HG03066 (cell line): ENCODE results near the gene SGK2.

Source experiments
- ATAC-seq: cut with Tn5 transposase; IDR thresholded peaks from one replicate; pipeline ENCODE4 v1.9.1; 2021; ENCODE audit warnings: low read depth; ENCODE audit not compliant: unreplicated experiment

Gene SGK2

GRCh38 chr20:43535370-43536004 lies 23.3 kb upstream of the SGK2 start:
- no peak for ATAC-seq

GRCh38 chr20:43536041-43536816 lies 22.6 kb upstream of the SGK2 start:
- no peak for ATAC-seq

GRCh38 chr20:43536817-43537440 lies 21.9 kb upstream of the SGK2 start:
- no peak for ATAC-seq

GRCh38 chr20:43537921-43538877 lies 20.6 kb upstream of the SGK2 start:
- no peak for ATAC-seq

- no peak for ATAC-seq
Measured at GRCh38 chr20:43538878-43539700, 19.7 kb upstream of the SGK2 start.

- no peak for ATAC-seq
Measured at GRCh38 chr20:43539975-43540672, 18.7 kb upstream of the SGK2 start.

- no peak for ATAC-seq
Measured at GRCh38 chr20:43540673-43541060, 18.2 kb upstream of the SGK2 start.

- ATAC-seq = no peak
Measured at GRCh38 chr20:43541214-43541613, 17.6 kb upstream of the SGK2 start.

GRCh38 chr20:43542161-43542560 lies 16.7 kb upstream of the SGK2 start:
- ATAC-seq = no peak

GRCh38 chr20:43542674-43543073 lies 16.2 kb upstream of the SGK2 start:
- ATAC-seq = no peak

GRCh38 chr20:43543138-43543537 lies 15.7 kb upstream of the SGK2 start:
- no peak for ATAC-seq

GRCh38 chr20:43544501-43544900 lies 14.3 kb upstream of the SGK2 start:
- ATAC-seq = no peak

GRCh38 chr20:43545837-43546578 lies 12.8 kb upstream of the SGK2 start:
- ATAC-seq = no peak

GRCh38 chr20:43548273-43548880 lies 10.4 kb upstream of the SGK2 start:
- ATAC-seq = no peak

- ATAC-seq = no peak
Measured at GRCh38 chr20:43549416-43550065, 9.3 kb upstream of the SGK2 start.

- no peak for ATAC-seq
Measured at GRCh38 chr20:43550456-43550855, 8.4 kb upstream of the SGK2 start.

GRCh38 chr20:43554369-43554768 lies 4.5 kb upstream of the SGK2 start:
- ATAC-seq = no peak
